Thyroid gland (tissue), 4 donors: ENCODE measurements around the gene KDF1.

Experiments used
- CTCF ChIP-seq, 6 experiments: fragments of 200-600 bp in 3 of 6; fragments of 450-650 bp in 3 of 6; sonication (generic) in 3 of 6; IDR thresholded peaks; one replicate each; pipeline ENCODE4 v1.5.1; 2016 to 2019; ENCODE audit warnings: antibody characterized with exemption in 6 of 6, mild to moderate bottlenecking in 2 of 6, inconsistent platforms in 1 of 6, moderate library complexity in 1 of 6
- POLR2A ChIP-seq, 2 donors: fragments of 450-650 bp; IDR thresholded peaks; one replicate each; pipeline ENCODE4 v1.6.1; 2017; ENCODE audit warnings: antibody characterized with exemption in 2 of 2, mild to moderate bottlenecking in 2 of 2, moderate library complexity in 1 of 2

- TF ChIP-seq CTCF (IDR thresholded peaks at IDR 0.05) (no peak), POLR2A (IDR thresholded peaks at IDR 0.05) (no peak)
Observed at GRCh38 chr1:26938004-26938658, 22.1 kb downstream of the KDF1 start.
